ENCODE results near the gene KLHL21.
A peak's percentile ranks its signal among the peaks of the same experiment; 100 is the strongest.
"Not testable (repeated sequence)": the region's sequence is repeated elsewhere in the genome, so short reads cannot be mapped to it uniquely, and the experiment has no call there.

The KLHL21 gene

DNA sequence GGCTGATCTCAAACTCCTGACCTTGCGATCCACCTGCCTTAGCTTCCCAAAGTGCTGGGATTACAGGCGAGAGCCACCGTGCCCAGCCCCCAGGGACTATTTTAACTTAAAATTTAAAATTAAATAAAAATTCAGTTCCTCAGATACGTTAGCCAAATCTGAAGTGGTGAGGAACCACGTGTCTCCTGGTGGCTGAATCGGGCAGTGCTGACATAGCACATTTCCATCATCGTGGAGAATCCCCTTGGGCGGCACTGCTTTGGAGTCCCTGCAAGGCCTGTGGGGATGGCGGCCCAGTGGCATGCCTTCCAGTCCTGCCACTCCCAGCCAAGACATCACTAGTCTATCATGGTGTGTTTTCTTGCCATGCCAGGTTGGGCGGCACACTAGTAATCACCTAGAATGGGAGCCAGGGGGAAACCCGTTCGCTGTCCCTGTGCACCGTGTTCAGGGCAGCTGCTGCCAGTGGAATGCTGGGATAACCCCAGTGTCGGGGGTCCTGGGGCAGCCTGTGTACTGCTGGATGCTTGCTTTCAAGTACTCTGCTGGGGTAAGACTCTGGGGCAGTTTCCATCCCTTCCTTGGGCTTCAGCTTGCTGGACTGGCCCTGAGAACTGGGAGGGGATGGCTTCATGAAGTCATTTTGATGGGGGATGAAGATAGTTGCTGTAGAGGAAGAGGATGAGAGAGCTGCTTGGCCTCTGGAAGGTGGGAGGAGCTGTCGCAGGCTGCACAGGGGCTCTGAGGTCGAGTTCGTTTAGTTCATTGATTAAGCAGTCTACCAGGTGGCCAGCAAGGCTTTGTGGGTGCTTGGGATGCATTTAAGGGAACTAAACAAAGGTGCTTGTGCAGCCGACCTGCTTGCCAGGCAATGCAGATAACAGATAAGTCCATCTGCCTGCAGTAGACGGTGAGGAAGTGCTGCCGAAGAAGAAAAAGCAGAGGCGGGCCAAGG is 18.3 kb downstream of the KLHL21 start:
- no peak for DNase-seq (ENCODE audit: low read depth)

DNA sequence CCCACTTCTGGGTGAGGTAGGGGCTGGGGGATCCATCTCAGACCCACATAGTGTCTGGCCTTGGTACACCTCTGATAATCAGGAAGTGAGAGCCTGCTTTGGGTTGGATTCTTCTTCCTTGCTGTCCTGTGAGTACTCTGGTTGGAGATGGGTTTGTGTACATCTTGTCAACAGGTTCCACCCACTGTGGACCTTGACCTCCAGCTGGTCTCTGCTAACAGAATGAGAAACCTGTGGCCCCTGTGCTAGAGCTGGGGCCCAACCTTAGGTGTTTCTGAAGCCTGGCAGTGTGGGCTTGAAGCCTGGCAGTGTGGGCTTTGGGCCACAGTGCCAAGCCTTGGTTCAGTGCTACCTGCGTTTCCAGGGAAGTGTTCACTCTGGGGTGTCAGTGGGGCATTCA is 20.3 kb downstream of the KLHL21 start:
- no peak for DNase-seq (ENCODE audit: low read depth)

DNA sequence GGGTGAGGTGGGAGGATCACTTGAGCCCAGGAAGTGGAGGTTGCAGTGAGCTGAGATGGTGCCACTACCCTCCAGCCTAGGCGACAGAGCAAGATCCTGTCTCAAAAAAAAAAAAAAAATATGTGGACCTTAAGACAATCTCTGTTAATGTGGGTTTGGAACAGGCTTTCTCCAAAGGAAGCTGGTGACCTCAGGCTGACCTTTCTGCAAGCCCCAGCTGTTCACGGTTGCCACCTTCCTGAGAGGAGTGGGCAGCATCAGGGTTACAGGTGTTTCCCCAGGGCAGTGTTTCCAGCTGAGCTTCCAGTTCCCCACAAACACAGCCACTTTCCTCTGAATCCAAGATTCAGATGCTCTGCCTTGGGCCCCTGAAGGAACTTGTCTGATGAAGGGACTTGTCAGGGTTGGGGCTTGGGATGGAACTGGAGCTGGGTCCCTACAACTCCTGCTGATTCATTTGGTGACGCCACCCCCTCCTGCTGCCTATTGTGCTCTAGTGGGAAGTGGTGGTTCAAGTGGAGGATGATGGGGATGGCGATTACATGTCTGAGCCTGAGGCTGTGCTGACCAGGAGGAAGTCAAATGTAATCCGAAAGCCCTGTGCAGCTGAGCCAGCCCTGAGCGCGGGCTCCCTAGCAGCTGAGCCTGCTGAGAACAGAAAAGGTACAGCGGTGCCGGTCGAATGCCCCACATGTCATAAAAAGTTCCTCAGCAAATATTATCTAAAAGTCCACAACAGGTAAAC is 20.9 kb downstream of the KLHL21 start:
- no peak for DNase-seq (ENCODE audit: low read depth)

DNA sequence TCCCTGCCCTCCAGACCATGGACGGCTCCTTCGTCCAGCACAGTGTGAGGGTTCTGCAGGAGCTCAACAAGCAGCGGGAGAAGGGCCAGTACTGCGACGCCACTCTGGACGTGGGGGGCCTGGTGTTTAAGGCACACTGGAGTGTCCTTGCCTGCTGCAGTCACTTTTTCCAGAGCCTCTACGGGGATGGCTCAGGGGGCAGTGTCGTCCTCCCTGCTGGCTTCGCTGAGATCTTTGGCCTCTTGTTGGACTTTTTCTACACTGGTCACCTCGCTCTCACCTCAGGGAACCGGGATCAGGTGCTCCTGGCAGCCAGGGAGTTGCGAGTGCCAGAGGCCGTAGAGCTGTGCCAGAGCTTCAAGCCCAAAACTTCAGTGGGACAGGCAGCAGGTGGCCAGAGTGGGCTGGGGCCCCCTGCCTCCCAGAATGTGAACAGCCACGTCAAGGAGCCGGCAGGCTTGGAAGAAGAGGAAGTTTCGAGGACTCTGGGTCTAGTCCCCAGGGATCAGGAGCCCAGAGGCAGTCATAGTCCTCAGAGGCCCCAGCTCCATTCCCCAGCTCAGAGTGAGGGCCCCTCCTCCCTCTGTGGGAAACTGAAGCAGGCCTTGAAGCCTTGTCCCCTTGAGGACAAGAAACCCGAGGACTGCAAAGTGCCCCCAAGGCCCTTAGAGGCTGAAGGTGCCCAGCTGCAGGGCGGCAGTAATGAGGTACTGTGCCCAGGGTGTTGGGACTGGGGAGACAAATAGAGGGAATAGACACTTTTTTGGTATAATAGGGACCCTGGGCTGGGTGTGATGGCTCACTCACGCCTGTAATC is 21.9 kb downstream of the KLHL21 start:
- DNase-seq (ENCODE audit: low read depth), result no peak

DNA sequence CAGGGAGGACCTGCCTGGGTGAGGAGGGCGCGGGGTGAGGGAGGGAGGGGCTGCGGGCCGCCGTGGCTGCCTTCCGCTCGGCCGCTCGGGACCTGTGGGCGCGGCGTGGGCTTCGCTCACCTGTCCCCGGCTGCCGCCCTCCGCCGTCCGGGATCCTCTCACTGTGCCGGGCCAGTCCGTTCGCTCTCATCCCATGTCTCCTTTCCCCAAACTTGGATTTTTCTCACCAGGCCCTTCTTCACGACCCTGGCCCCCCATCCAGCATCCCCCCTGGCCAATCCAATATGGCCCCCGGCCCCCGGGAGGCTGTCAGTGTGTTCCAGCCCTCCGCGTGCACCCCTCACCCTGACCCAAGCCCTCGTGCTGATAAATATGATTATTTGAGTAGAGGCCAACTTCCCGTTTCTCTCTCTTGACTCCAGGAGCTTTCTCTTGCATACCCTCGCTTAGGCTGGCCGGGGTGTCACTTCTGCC is 22.5 kb downstream of the KLHL21 start:
- no peak for DNase-seq (ENCODE audit: low read depth)

- DNase-seq (ENCODE audit: low read depth), result peak; percentile 89
These were observed 23.1 kb downstream of the KLHL21 start, which contains the start of gene ZBTB48 for GRCh38 chr1:6579374-6580118. Gene ZBTB48, plus strand, starts transcription at chr1:6579994. Its CDS starts 616 bp downstream, at chr1:6580610.

- no peak for DNase-seq (ENCODE audit: low read depth)
These were observed 23.9 kb downstream of the KLHL21 start for GRCh38 chr1:6578624-6579373.

- no peak for DNase-seq (ENCODE audit: low read depth)
These were observed 24.7 kb downstream of the KLHL21 start for GRCh38 chr1:6577831-6578525.

DNA sequence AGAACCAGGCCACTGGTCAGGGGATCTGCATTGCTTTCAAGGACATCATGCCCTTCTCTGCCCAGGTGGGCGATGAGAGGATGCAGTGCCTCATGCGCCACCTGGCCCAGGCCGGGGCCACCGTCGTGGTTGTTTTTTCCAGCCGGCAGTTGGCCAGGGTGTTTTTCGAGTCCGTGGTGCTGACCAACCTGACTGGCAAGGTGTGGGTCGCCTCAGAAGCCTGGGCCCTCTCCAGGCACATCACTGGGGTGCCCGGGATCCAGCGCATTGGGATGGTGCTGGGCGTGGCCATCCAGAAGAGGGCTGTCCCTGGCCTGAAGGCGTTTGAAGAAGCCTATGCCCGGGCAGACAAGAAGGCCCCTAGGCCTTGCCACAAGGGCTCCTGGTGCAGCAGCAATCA is 27.9 kb downstream of the KLHL21 start:
- DNase-seq (ENCODE audit: low read depth), result no peak

DNA sequence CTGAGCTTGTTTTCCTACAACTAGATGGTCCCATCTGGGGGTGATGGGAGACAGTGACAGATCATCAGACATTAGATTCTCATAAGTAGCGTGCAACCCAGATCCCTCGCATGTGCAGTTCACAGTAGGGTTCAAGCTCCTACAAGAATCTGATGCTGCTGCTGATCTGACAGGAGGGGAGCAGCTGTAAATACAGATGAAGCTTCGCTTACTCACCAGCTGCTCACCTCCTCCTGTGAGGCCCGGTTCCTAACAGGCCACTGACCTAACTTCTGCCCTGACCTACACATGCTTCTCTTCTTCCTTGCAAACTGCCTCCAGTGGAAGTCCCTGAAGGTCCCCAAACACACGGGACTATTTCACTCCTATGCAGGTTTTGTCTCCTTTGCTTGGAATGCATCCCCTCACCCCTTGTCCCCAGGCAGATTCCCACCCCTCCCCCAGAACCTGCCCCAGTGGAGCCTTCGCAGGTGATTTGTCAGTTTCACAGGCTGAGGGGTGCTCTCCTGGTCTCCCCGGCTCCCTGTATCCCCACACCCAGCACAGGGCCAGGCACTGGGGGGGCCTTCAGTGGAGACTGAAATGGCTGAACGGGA is 28.5 kb downstream of the KLHL21 start:
- DNase-seq (ENCODE audit: low read depth), result no peak

DNA sequence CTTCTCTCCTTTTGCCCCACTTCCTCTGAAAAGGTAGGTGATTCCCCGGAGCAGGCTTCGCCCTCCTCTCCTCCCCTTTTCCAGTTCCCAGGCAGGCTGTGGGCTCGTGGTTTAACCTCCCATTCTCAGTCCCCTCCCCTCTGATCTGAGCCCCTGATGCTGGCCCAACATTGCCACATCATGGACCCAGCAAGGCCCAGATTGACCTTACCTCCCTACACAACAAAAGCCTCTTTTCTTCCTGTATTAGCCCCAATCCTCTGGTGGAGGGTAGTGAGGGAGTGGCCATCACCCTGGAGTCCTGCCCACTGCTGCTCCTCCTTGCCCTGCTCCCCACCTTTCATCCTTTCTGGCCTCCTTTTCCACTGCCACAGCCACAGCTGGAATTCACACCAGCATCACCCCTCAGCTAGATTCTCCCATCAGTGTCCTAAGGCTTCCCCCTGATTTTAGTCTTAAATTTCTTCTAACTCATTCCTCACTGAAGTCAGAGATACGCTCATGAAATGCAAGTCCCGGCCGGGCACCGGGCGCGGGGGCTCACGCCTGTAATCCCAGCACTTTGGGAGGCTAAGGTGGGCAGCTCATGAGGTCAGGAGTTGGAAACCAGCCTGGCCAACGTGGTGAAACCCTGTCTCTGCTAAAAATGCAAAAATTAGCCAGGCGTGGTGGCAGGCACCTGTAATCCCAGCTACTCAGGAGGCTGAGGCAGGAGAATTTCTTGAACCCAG is 29.9 kb downstream of the KLHL21 start:
- no peak for DNase-seq (ENCODE audit: low read depth)

GRCh38 chr1:6570987-6571386 is 31.7 kb downstream of the KLHL21 start:
- DNase-seq (ENCODE audit: low read depth), result no peak

GRCh38 chr1:6570100-6570499 is 32.6 kb downstream of the KLHL21 start:
- no peak for DNase-seq (ENCODE audit: low read depth)

GRCh38 chr1:6569033-6569432 is 33.6 kb downstream of the KLHL21 start:
- no peak for DNase-seq (ENCODE audit: low read depth)

DNA sequence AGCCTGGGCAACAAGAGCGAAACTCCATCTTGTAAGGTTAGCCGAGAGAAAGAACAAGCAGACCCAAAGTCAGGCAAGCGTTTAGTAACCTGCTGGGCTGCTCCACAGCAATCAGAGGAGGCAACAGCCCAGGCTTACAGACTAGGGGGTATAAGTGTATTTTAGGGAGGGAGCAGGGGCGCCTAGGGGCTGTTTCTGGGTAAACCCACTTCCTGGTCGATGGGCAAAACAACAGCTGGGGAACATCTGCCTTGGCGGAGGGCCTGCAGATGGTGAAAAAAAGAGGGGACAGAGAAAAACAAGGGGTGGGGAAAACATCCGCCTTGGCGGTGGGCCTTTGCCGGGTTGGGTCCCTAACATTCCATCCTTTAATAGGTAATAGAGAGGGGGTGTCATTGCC is 42.4 kb downstream of the KLHL21 start:
- DNase-seq (ENCODE audit: low read depth), result no peak

- not testable (repeated sequence) for DNase-seq (ENCODE audit: low read depth)
These were observed 43.5 kb downstream of the KLHL21 start for GRCh38 chr1:6559161-6559560.

- DNase-seq (ENCODE audit: low read depth), result no peak
These were observed 45.1 kb downstream of the KLHL21 start for GRCh38 chr1:6557597-6557996.

- DNase-seq (ENCODE audit: low read depth), result no peak
These were observed 47.5 kb downstream of the KLHL21 start, which contains the start of gene TAS1R1 for GRCh38 chr1:6554907-6555778. Gene TAS1R1, plus strand, starts transcription at chr1:6555307. Its CDS starts 67 bp downstream, at chr1:6555374.

Measured in stimulated activated CD8-positive, alpha-beta memory T cell treated with anti-CD3 and anti-CD28 coated beads, Interleukin-7, amount 100 ng/mL, for 24 hours (primary cell).